OCI-LY7 (cell line): ENCODE data around the gene ADGRD2. TPM values are rescaled to one million over a fixed set of nuclear protein-coding genes. Genes with fewer than 3 reads are reported as not detected.

Source experiments
- BruUV-seq: library from RNA; stranded (reverse); fragments of 400-500 nt; replicated peaks from 2 replicates; lab custom pipeline; 2021; lab: Mats Ljungman, UMichigan
- CTCF ChIA-PET: fragments of 300-600 bp; sonication (Branson Sonifier 250); formaldehyde crosslinking; loops from one replicate; lab custom pipeline; 2022; ENCODE audit warnings: antibody characterized with exemption; ENCODE audit not compliant: unreplicated experiment; lab: Charles Lee
- POLR2A ChIA-PET: fragments of 300-600 bp; sonication (Branson Sonifier 250); formaldehyde crosslinking; loops from one replicate; lab custom pipeline; 2022; ENCODE audit warnings: antibody characterized with exemption; lab: Charles Lee
- DNase-seq: peaks from one replicate; pipeline ENCODE4 v3.0.0-alpha.2; 2015; ENCODE audit warnings: low spot score
- H2AFZ ChIP-seq: fragments of 200-600 bp; sonication (generic), shearing (Covaris generic); 2 replicates; pipeline ENCODE4 v1.6.1; 2014; ENCODE audit warnings: mild to moderate bottlenecking, antibody characterized with exemption, low read length, moderate library complexity
- H3K27ac ChIP-seq: fragments of 200-600 bp; sonication (generic); 2 replicates; pipeline ENCODE4 v1.5.1; 2014; ENCODE audit warnings: mixed run types, low read depth, mild to moderate bottlenecking, moderate library complexity, low read length, inconsistent platforms; ENCODE audit not compliant: poor library complexity, severe bottlenecking
- H3K36me3 ChIP-seq: fragments of 200-600 bp; sonication (generic); 2 replicates; pipeline ENCODE4 v1.6.1; 2014; ENCODE audit warnings: mild to moderate bottlenecking, antibody characterized with exemption, low read length, moderate library complexity, mixed read lengths; ENCODE audit not compliant: insufficient read depth
- H3K4me1 ChIP-seq: fragments of 200-600 bp; sonication (generic); 2 replicates; pipeline ENCODE4 v1.5.1; 2014; ENCODE audit warnings: mild to moderate bottlenecking, low read length; ENCODE audit not compliant: insufficient read depth, poor library complexity, severe bottlenecking
- H3K4me2 ChIP-seq: fragments of 200-600 bp; sonication (generic); 2 replicates; pipeline ENCODE4 v1.6.1; 2014; ENCODE audit warnings: mild to moderate bottlenecking, low read length
- H3K4me3 ChIP-seq: fragments of 200-600 bp; sonication (generic); 2 replicates; pipeline ENCODE4 v1.5.1; 2014; ENCODE audit warnings: mild to moderate bottlenecking, low read depth, low read length; ENCODE audit not compliant: poor library complexity, severe bottlenecking
- H3K79me2 ChIP-seq: fragments of 200-600 bp; sonication (generic); 2 replicates; pipeline ENCODE4 v1.6.1; 2016; ENCODE audit warnings: low read depth, mild to moderate bottlenecking, low read length, moderate library complexity, mixed read lengths; ENCODE audit not compliant: insufficient read depth
- H3K9me2 ChIP-seq: fragments of 200-600 bp; sonication (generic); 2 replicates; pipeline ENCODE4 v1.6.1; 2016; ENCODE audit warnings: mild to moderate bottlenecking, low read length, mixed read lengths; ENCODE audit not compliant: insufficient read depth
- H3K9me3 ChIP-seq: fragments of 200-600 bp; sonication (generic); 2 replicates; pipeline ENCODE4 v1.6.1; 2014; ENCODE audit warnings: mild to moderate bottlenecking, mixed run types, low read length, mixed read lengths
- H4K20me1 ChIP-seq: fragments of 200-600 bp; sonication (generic); 2 replicates; pipeline ENCODE4 v1.6.1; 2014; ENCODE audit warnings: mild to moderate bottlenecking, antibody characterized with exemption, low read length, moderate library complexity, mixed read lengths; ENCODE audit not compliant: insufficient read depth
- EZH2phosphoT487 ChIP-seq: fragments of 200-600 bp; sonication (generic); IDR thresholded peaks from 2 replicates; pipeline ENCODE4 v1.6.1; 2018; ENCODE audit warnings: low read depth, borderline replicate concordance, mild to moderate bottlenecking, mixed run types, antibody characterized with exemption, low read length, moderate library complexity, mixed read lengths
- intact Hi-C: fragments of 100-400 bp; cut with micrococcal nuclease; formaldehyde crosslinking; loops from one replicate; pipeline ENCODE4 v1.10.0; 2022; ENCODE audit not compliant: unreplicated experiment
- total RNA-seq, 2 experiments: library from RNA; depleted of rRNA in 1 of 2; stranded (reverse); fragments of >200 nt in 1 of 2; shearing (Covaris generic) in 1 of 2; gene quantifications; 2 replicates each; pipeline ENCODE4 v1.2.3, GENCODE V29; 2014 to 2022
- TF ChIP-seq, protein P1 (sequence below): fragments of 200-600 bp; sonication (generic); conservative IDR thresholded peaks from 2 replicates; pipeline ENCODE4 v1.5.1; 2014; ENCODE audit warnings: mild to moderate bottlenecking, antibody characterized with exemption, low read length, moderate library complexity, mixed read lengths

ADGRD2 gene
- total RNA-seq, 2 experiments from 2014 or later, result not detected

DNA sequence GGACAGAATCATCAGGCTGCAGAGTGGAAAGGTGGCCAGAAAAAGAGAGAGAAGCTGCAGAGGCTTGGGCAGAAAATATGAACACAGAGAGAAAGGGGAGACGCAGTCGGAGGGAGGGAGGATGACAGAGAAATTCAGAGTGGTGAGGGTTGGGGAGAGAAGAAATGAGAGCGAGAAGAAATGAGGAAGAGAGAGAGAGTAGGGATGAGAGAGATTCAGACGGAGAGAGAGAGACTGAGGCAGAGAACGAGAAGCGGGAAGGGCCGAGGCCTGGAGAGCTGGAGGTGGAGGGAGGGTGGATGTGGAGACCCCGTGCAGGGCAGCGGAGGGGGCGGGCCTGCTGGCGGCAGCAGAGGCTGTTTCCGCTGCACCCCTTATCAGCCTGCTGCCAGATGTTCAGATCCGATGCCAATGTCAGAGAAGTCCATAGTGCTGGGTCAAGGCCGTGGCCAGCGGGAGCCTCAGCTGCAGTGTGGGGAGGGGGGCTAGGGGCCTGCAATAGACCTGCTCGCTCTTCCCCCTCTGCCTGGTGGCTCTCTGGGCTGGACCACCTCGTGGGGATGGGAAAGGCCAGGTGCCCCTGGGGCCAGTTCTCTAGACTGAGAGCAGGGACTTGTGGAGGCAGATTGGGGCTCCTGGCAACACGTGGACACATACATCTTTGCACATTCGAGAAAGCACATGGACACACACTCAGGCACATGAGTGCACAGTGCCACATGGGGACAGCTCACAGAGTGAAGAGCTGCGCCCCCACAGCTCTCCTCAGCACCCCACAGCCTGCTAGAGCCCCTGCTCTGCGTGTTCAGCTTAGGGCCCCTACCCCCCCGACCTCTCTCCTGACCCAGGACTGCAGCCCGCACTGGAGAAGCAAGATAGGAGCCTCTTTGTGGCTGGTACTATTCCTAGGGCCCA lies 61.9 kb downstream of the ADGRD2 start:
- Histone ChIP-seq H4K20me1 (no peaks in the 10 kb centered on the region), H3K9me3 (no peaks in the 10 kb centered on the region), H3K27ac (no peak overlapping the region), H3K79me2 (no peaks in the 10 kb centered on the region), H3K9me2 (no peaks in the 10 kb centered on the region), H3K4me1 (peaks cover 6% of the 10 kb centered on the region), H3K4me2 (no peak overlapping the region), H3K36me3 (no peaks in the 10 kb centered on the region), H3K4me3 (no peak overlapping the region), H2AFZ (no peak overlapping the region)
- intact Hi-C loops, result no loop called here
- TF ChIP-seq EZH2phosphoT487, result no peak
- TF ChIP-seq, protein P1, sequence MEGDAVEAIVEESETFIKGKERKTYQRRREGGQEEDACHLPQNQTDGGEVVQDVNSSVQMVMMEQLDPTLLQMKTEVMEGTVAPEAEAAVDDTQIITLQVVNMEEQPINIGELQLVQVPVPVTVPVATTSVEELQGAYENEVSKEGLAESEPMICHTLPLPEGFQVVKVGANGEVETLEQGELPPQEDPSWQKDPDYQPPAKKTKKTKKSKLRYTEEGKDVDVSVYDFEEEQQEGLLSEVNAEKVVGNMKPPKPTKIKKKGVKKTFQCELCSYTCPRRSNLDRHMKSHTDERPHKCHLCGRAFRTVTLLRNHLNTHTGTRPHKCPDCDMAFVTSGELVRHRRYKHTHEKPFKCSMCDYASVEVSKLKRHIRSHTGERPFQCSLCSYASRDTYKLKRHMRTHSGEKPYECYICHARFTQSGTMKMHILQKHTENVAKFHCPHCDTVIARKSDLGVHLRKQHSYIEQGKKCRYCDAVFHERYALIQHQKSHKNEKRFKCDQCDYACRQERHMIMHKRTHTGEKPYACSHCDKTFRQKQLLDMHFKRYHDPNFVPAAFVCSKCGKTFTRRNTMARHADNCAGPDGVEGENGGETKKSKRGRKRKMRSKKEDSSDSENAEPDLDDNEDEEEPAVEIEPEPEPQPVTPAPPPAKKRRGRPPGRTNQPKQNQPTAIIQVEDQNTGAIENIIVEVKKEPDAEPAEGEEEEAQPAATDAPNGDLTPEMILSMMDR, result no peak
- DNase-seq, result no peak
- POLR2A ChIA-PET, result no interaction called here
- no TSS peak for BruUV-seq
- CTCF ChIA-PET, result interaction anchor here (0.6 kb wide), 1 partner anchor 32 kb away, joined by 3 read pairs; no protein-coding TSS in a partner anchor

DNA sequence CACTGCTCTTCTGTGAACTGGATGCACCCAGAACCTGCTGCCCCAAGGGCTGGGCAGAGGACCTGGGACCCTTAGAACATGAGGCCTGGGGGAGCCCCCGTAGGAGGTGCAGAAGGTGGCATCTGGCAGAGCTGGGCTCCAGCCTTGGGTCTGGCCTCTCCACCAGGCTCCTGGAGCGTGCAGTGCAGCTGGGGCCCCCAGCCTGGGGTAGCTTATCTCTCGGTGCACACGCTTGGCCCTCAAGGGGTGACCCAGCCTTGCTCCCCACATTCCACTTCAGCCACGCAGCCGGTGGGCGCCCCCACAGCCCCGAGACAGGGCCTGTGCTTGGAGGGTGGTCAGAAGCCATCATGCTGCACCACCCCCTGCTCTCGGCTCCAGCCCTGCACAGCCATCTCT lies 62.6 kb downstream of the ADGRD2 start:
- Histone ChIP-seq H4K20me1 (no peaks in the 10 kb centered on the region), H3K4me3 (no peak overlapping the region), H3K27ac (no peak overlapping the region), H3K4me2 (no peak overlapping the region), H3K9me2 (no peaks in the 10 kb centered on the region), H2AFZ (no peak overlapping the region), H3K9me3 (no peaks in the 10 kb centered on the region), H3K4me1 (peaks cover 6% of the 10 kb centered on the region), H3K79me2 (no peaks in the 10 kb centered on the region), H3K36me3 (no peaks in the 10 kb centered on the region)
- no peak for TF ChIP-seq EZH2phosphoT487
- TF ChIP-seq, protein P1, result no peak
- ChIA-PET CTCF (no interaction called here), POLR2A (no interaction called here)
- DNase-seq, result no peak
- intact Hi-C loops, result no loop called here
- no TSS peak for BruUV-seq

DNA sequence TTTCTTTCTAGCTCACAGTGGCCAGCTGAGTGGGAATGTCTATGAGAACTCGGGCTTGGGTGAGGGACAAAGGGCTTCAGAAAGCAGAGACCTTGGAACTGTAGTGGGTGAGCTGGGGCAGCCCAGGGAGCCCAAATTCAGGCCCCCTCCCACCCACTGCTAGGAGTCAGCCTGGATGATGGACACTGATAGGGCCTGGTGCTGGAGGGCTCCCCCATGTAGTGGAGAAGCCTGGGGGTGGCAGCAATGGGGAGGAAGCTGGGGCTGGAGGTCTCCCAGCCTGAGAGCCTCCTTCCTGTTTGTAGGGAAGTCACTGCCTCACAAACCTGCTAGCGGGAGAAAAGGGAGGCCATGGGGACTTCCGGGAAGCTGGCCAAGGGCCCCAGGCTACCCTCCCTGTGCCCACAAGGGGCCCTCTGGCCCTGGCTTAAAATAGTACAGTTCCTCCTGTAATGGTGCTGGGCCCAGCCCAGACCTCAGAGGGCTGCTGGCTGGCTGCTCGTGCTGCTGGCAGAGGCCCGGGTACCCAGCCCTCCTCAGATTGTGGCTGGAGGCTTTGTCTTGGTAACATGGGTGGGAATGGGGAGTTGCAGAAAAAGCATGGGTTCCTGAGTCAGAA lies 63.2 kb downstream of the ADGRD2 start:
- no peaks in the 10 kb centered on the region for H3K79me2 ChIP-seq
- BruUV-seq, result no TSS peak
- no peak overlapping the region for H3K27ac ChIP-seq
- H3K4me1 ChIP-seq, result peaks cover 6% of the 10 kb centered on the region
- POLR2A ChIA-PET, result interaction anchor here (0.5 kb wide), 1 partner anchor 82 kb away, joined by 4 read pairs; no protein-coding TSS in a partner anchor
- no peaks in the 10 kb centered on the region for H3K9me2 ChIP-seq
- no peaks in the 10 kb centered on the region for H3K9me3 ChIP-seq
- TF ChIP-seq, protein P1, result no peak
- no peak for TF ChIP-seq EZH2phosphoT487
- CTCF ChIA-PET, result no interaction called here
- H3K4me3 ChIP-seq, result no peak overlapping the region
- H3K4me2 ChIP-seq, result no peak overlapping the region
- no peaks in the 10 kb centered on the region for H4K20me1 ChIP-seq
- peak; percentile 16 for DNase-seq
- H3K36me3 ChIP-seq, result no peaks in the 10 kb centered on the region
- H2AFZ ChIP-seq, result no peak overlapping the region
- intact Hi-C loops, result no loop called here
